K562 (cell line): ENCODE data around the gene SOBP. TPM values are rescaled to one million over a fixed set of nuclear protein-coding genes. Genes with fewer than 3 reads are reported as not detected.

Experiments used
- AFF4 ChIP-seq: sonication (generic); formaldehyde crosslinking; IDR thresholded peaks from 2 replicates; pipeline ENCODE4 v1.8.0; 2023; ENCODE audit warnings: mild to moderate bottlenecking, missing genetic modification reagents
- CCNT2 ChIP-seq: IDR thresholded peaks from 2 replicates; pipeline ENCODE4 v1.6.1; 2011; ENCODE audit warnings: borderline replicate concordance, low read depth, mild to moderate bottlenecking, moderate library complexity, mixed read lengths, low read length; ENCODE audit not compliant: insufficient read length; ENCODE audit errors: extremely low read depth
- E2F5 ChIP-seq: sonication (generic); formaldehyde crosslinking; IDR thresholded peaks from 2 replicates; pipeline ENCODE4 v1.8.0; 2022; ENCODE audit warnings: mild to moderate bottlenecking, missing genetic modification reagents
- GATAD2A ChIP-seq: fragments of 450-650 bp; IDR thresholded peaks from 2 replicates; pipeline ENCODE4 v1.6.1; 2017
- KDM5B ChIP-seq: fragments of 200-600 bp; sonication (generic); IDR thresholded peaks from 2 replicates; pipeline ENCODE4 v1.6.1; 2012; ENCODE audit warnings: low read depth, mild to moderate bottlenecking, moderate library complexity, low read length, control low read depth, inconsistent platforms; ENCODE audit not compliant: insufficient replicate concordance
- MAFF ChIP-seq: IDR thresholded peaks from 2 replicates; pipeline ENCODE4 v1.6.1; 2012; ENCODE audit warnings: low read length, improper control_type of control experiment
- MAFG ChIP-seq: fragments of 450-650 bp; conservative IDR thresholded peaks from 2 replicates; pipeline ENCODE4 v1.6.1; 2016; ENCODE audit warnings: missing genetic modification characterization, missing compliant biosample characterization
- MLLT1 ChIP-seq, 2 experiments: fragments of 450-650 bp; IDR thresholded peaks; 2 replicates each; pipeline ENCODE4 v1.6.1; 2016
- NCOA6 ChIP-seq: fragments of 450-650 bp; IDR thresholded peaks from 2 replicates; pipeline ENCODE4 v1.6.1; 2017; ENCODE audit warnings: mild to moderate bottlenecking
- NFXL1 ChIP-seq: fragments of 450-650 bp; formaldehyde crosslinking; IDR thresholded peaks from 2 replicates; pipeline ENCODE4 v1.4.0; 2021; ENCODE audit warnings: mild to moderate bottlenecking
- PHF20 ChIP-seq: fragments of 450-650 bp; IDR thresholded peaks from 2 replicates; pipeline ENCODE4 v1.6.1; 2018; ENCODE audit not compliant: partially characterized antibody
- SUPT5H ChIP-seq: fragments of 450-650 bp; IDR thresholded peaks from 2 replicates; pipeline ENCODE4 v1.6.1; 2016
- TBP ChIP-seq: optimal IDR thresholded peaks from 2 replicates; pipeline ENCODE3; 2011; ENCODE audit warnings: low read depth, low read length, improper control_type of control experiment
- TEAD1 ChIP-seq, 2 experiments: fragments of 450-650 bp in 1 of 2; sonication (generic) in 1 of 2; formaldehyde crosslinking; IDR thresholded peaks; 2 replicates each; pipeline versions ENCODE4 v1.4.0 to v1.8.0; 2020 to 2022; ENCODE audit warnings: mild to moderate bottlenecking in 2 of 2, missing genetic modification reagents in 1 of 2
- ZNF280B ChIP-seq: fragments of 250-450 bp; sonication (Bioruptor Pico); IDR thresholded peaks from 2 replicates; pipeline ENCODE4 v1.5.1; 2021; ENCODE audit warnings: mild to moderate bottlenecking
- ZNF639 ChIP-seq, 2 experiments: fragments of 200-800 bp in 1 of 2; sonication (Bioruptor generic) in 1 of 2; sonication (generic) in 1 of 2; formaldehyde crosslinking in 1 of 2; IDR thresholded peaks in 1 of 2; conservative IDR thresholded peaks in 1 of 2; 2 replicates each; pipeline versions ENCODE4 v1.5.0 to v1.6.1; 2016 to 2020; ENCODE audit warnings: missing compliant biosample characterization in 1 of 2, missing genetic modification characterization in 1 of 2, missing genetic modification reagents in 1 of 2
- polyA plus RNA-seq, 8 experiments: library from polyadenylated mRNA; depleted of rRNA in 4 of 8; stranded (reverse) in 5 of 8; unstranded in 3 of 8; fragments of >200 nt; fragmentation: Nextera tagmentation in 2 of 8; fragmentation: Illumina TruSeq in 1 of 8; extraction: Ambion mirVana in 2 of 8; extraction: Trizol in 1 of 8; gene quantifications; 2 replicates each; pipeline versions ENCODE4 v1.2.1 to v1.2.3, GENCODE V29; 2011 to 2014; ENCODE audit warnings: inconsistent platforms in 1 of 8, missing spikeins in 1 of 8
- total RNA-seq, 7 experiments: library from RNA; depleted of rRNA in 6 of 7; stranded (reverse); fragments of >200 nt in 6 of 7; fragmentation: Illumina TruSeq in 2 of 7; extraction: Trizol in 2 of 7; gene quantifications; 2 replicates each; pipeline versions ENCODE4 v1.2.1 to v1.2.3, GENCODE V29; 2011 to 2021; ENCODE audit warnings: low replicate concordance in 1 of 7

The SOBP gene
- total and polyA plus RNA-seq, 9 of the 15 experiments (the other 6 are each of a cell fraction or from before 2014, with no cell fraction given): 0.16 TPM; not detected in 8

- TF ChIP-seq AFF4 (CRISPR knock-in tag) (peak; percentile 47), NCOA6 (no peak), MAFG (tag) (no peak), CCNT2 (peak; percentile 11), NFXL1 (no peak), PHF20 (peak; percentile 67), TBP (peak; percentile 91), E2F5 (CRISPR knock-in tag) (no peak), SUPT5H (peak; percentile 91), TEAD1 (CRISPR knock-in tag; IDR thresholded peaks at IDR 0.05) (peak in 1 of 2 experiments; percentile 97; a peak in 2 of 4 replicates), ZNF280B (CRISPR knock-in tag) (no peak), MLLT1 (IDR thresholded peaks at IDR 0.05) (peak in 1 of 2 experiments; percentile 19; a peak in 2 of 4 replicates), GATAD2A (0 out of 2 replicates have a peak, but pooled peaks have one; percentile 65), ZNF639 (CRISPR knock-in tag; conservative IDR thresholded peaks at IDR 0.05 in 1 of 2, IDR thresholded peaks at IDR 0.05 in 1 of 2) (peak in 1 of 2 experiments; percentile 70; a peak in 2 of 4 replicates), KDM5B (peak; percentile 97), MAFF (no peak)
Observed at GRCh38 chr6:107459283-107460082, 30.4 kb upstream of the SOBP start, which contains the start of gene PDSS2 (continued).
